DND-41 (cell line): Measurements from ENCODE around the gene CRNKL1.

Source experiments
- ATAC-seq: fragments of 200-7000 bp; cut with Tn5 transposase; 3 replicates; pipeline ENCODE4 v1.9.1; 2021; ENCODE audit warnings: low read depth; ENCODE audit not compliant: insufficient read depth
- DNase-seq: peaks from one replicate; pipeline ENCODE4 v3.0.0-alpha.2; 2020
- H2AFZ ChIP-seq: 2 replicates; pipeline ENCODE4 v1.6.0; 2012; ENCODE audit warnings: low read depth, low read length
- H3K27ac ChIP-seq: 2 replicates; pipeline ENCODE4 v1.5.1; 2012; ENCODE audit warnings: low read length, inconsistent platforms
- H3K27me3 ChIP-seq: fragments of 200-600 bp; sonication (generic); 2 replicates; pipeline ENCODE4 v1.6.0; 2012; ENCODE audit warnings: low read length, mild to moderate bottlenecking, inconsistent platforms; ENCODE audit not compliant: insufficient read depth, poor library complexity
- H3K36me3 ChIP-seq: 2 replicates; pipeline ENCODE4 v1.5.1; 2012; ENCODE audit warnings: low read length, inconsistent platforms; ENCODE audit not compliant: insufficient read depth
- H3K4me1 ChIP-seq: 2 replicates; pipeline ENCODE4 v1.5.1; 2012; ENCODE audit warnings: mild to moderate bottlenecking, low read length; ENCODE audit not compliant: insufficient read depth
- H3K4me2 ChIP-seq: 2 replicates; pipeline ENCODE4 v1.6.0; 2012; ENCODE audit warnings: mild to moderate bottlenecking, moderate library complexity, low read length, inconsistent platforms; ENCODE audit not compliant: insufficient read depth
- H3K4me3 ChIP-seq, 2 experiments: fragments of 200-600 bp in 1 of 2; shearing (Covaris generic) in 1 of 2; 2 replicates each; pipeline ENCODE4 v1.5.1; 2012 to 2016; ENCODE audit warnings: inconsistent platforms in 2 of 2, low read length in 2 of 2, mild to moderate bottlenecking in 2 of 2, low read depth in 1 of 2, moderate library complexity in 1 of 2
- H3K79me2 ChIP-seq: 2 replicates; pipeline ENCODE4 v1.6.0; 2012; ENCODE audit warnings: low read length, inconsistent platforms; ENCODE audit not compliant: insufficient read depth
- H3K9ac ChIP-seq: 2 replicates; pipeline ENCODE4 v1.6.0; 2012; ENCODE audit warnings: low read depth, mild to moderate bottlenecking, inconsistent platforms, low read length, moderate library complexity
- H3K9me3 ChIP-seq: 2 replicates; pipeline ENCODE4 v1.5.1; 2012; ENCODE audit warnings: low read length, moderate library complexity, mild to moderate bottlenecking, inconsistent platforms; ENCODE audit not compliant: insufficient read depth, severe bottlenecking
- H4K20me1 ChIP-seq: 2 replicates; pipeline ENCODE4 v1.6.0; 2012; ENCODE audit warnings: low read length; ENCODE audit not compliant: insufficient read depth
- CTCF ChIP-seq: IDR thresholded peaks from 2 replicates; pipeline ENCODE4 v1.5.1; 2012; ENCODE audit warnings: borderline replicate concordance, low read length, moderate library complexity, mild to moderate bottlenecking; ENCODE audit not compliant: poor library complexity, severe bottlenecking; ENCODE audit errors: extremely low read depth
- EZH2 ChIP-seq: IDR thresholded peaks from 3 replicates; pipeline ENCODE4 v1.6.1; 2012; ENCODE audit warnings: borderline replicate concordance, low read depth, mild to moderate bottlenecking, moderate library complexity, low read length, inconsistent platforms; ENCODE audit not compliant: severe bottlenecking

CRNKL1 gene

DNA sequence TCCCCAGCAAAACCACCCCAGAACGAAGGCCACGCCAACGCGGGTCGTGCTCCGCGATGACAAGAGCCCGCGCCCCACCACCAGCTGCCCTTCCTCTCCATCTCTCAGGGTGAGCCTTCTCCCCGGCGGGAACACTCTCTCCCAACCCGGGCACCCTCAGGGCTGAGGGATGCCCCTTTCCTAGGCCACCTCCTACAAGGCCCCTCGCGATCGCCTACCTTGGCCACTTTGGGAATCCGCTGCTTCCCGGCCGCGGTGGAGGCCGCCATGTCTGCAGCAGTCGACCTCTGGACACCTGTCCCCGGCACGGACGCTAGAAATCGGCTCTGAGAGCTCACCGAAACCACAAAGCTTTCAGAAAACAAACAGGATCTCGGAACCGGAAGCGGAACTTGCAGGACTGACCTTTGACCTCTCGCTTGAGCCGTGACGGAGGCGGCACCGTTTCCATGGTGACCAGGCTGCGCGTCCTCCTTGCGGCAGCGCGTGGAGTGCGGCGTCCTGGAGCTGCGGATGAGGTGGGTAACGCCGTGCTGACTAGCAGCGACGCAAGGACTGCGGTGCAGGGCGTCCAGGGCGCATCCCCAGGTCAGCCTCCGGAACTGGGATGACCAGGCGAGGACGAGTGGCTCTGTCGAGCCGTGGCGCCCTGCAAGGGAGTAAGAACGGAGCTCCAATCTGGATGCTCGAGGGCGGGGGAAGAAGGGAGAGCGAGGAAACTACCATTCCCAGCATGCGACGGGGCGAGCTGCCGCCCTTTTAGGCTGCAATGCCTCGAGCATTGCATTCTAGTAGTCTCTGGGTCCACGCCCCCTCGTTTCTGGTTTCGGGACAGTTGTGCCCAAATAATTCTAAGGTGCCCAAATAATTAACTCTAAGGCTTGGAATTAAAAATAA, at the start of gene CRNKL1, which contains the start of gene CFAP61:
Gene CRNKL1 (minus strand): TSS at position 393 of the 897 bp plus-strand sequence. CDS start 124 bp downstream, at position 269.
Gene CFAP61 (plus strand): TSS at position 459 of the 897 bp plus-strand sequence. CDS start 4,122 bp downstream, outside the sequence.
- H2AFZ ChIP-seq = peak within 1 kb of the TSS; percentile 96

GRCh38 chr20:20100881-20101280, 48.6 kb upstream of the CRNKL1 start:
- TF ChIP-seq CTCF (no peak), EZH2 (no peak)
- Histone ChIP-seq H3K9me3 (no peaks in the 10 kb centered on the region), H2AFZ (no peak overlapping the region), H3K79me2 (no peaks in the 10 kb centered on the region), H3K4me2 (no peak overlapping the region), H3K27me3 (no peaks in the 10 kb centered on the region), H3K36me3 (no peaks in the 10 kb centered on the region), H3K4me3 (no peak overlapping the region), H4K20me1 (no peaks in the 10 kb centered on the region), H3K27ac (no peak overlapping the region), H3K9ac (no peak overlapping the region), H3K4me1 (no peaks in the 10 kb centered on the region)
- DNase-seq = no peak
- no peak for ATAC-seq

More for the DNA sequence above, at the start of gene CRNKL1, which contains the start of gene CFAP61:
- Histone ChIP-seq H3K9me3 (no peaks in the 10 kb centered on the region), H3K27ac (peak within 1 kb of the TSS; percentile 89), H3K79me2 (peaks cover 27% of the 10 kb centered on the region), H4K20me1 (peaks cover 8% of the 10 kb centered on the region; the same call in 1 of the 2 replicates), H3K4me2 (peak within 1 kb of the TSS; percentile 73), H3K4me1 (peaks cover 25% of the 10 kb centered on the region), H3K9ac (peak within 1 kb of the TSS; percentile 85), H3K4me3 (peak within 1 kb of the TSS; percentile 73 to 90), H3K27me3 (no peaks in the 10 kb centered on the region), H3K36me3 (peaks cover 39% of the 10 kb centered on the region)
- peak; percentile 97 for DNase-seq
- peak; percentile 95 for ATAC-seq
- no peak for TF ChIP-seq EZH2
- peak; percentile 9 for TF ChIP-seq CTCF

GRCh38 chr20:20096421-20096820, 44.2 kb upstream of the CRNKL1 start:
- DNase-seq (no peak), ATAC-seq (no peak)
- no peaks in the 10 kb centered on the region for H3K36me3 ChIP-seq
- no peak overlapping the region for H3K4me3 ChIP-seq
- no peak overlapping the region for H3K4me2 ChIP-seq
- no peak overlapping the region for H3K27ac ChIP-seq
- TF ChIP-seq CTCF = no peak
- TF ChIP-seq EZH2 = no peak
- H3K9me3 ChIP-seq = no peaks in the 10 kb centered on the region
- no peaks in the 10 kb centered on the region for H3K79me2 ChIP-seq
- no peaks in the 10 kb centered on the region for H3K27me3 ChIP-seq
- no peaks in the 10 kb centered on the region for H4K20me1 ChIP-seq
- H3K4me1 ChIP-seq = no peaks in the 10 kb centered on the region
- H2AFZ ChIP-seq = no peak overlapping the region
- H3K9ac ChIP-seq = no peak overlapping the region
